Cardiac atrium fibroblast (primary cell): Measurements from ENCODE around the gene IFRD1. TPM values are rescaled to one million over a fixed set of nuclear protein-coding genes. Genes with fewer than 3 reads are reported as not detected.

ENCODE experiments used
- total RNA-seq: library from RNA; depleted of rRNA; stranded (reverse); fragments of >200 nt; gene quantifications from 2 replicates; pipeline ENCODE4 v1.2.3, GENCODE V29; 2015

IFRD1 gene, protein sequence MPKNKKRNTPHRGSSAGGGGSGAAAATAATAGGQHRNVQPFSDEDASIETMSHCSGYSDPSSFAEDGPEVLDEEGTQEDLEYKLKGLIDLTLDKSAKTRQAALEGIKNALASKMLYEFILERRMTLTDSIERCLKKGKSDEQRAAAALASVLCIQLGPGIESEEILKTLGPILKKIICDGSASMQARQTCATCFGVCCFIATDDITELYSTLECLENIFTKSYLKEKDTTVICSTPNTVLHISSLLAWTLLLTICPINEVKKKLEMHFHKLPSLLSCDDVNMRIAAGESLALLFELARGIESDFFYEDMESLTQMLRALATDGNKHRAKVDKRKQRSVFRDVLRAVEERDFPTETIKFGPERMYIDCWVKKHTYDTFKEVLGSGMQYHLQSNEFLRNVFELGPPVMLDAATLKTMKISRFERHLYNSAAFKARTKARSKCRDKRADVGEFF
- 29.1 and 42.3 TPM in 2 replicates for total RNA-seq

DNA sequence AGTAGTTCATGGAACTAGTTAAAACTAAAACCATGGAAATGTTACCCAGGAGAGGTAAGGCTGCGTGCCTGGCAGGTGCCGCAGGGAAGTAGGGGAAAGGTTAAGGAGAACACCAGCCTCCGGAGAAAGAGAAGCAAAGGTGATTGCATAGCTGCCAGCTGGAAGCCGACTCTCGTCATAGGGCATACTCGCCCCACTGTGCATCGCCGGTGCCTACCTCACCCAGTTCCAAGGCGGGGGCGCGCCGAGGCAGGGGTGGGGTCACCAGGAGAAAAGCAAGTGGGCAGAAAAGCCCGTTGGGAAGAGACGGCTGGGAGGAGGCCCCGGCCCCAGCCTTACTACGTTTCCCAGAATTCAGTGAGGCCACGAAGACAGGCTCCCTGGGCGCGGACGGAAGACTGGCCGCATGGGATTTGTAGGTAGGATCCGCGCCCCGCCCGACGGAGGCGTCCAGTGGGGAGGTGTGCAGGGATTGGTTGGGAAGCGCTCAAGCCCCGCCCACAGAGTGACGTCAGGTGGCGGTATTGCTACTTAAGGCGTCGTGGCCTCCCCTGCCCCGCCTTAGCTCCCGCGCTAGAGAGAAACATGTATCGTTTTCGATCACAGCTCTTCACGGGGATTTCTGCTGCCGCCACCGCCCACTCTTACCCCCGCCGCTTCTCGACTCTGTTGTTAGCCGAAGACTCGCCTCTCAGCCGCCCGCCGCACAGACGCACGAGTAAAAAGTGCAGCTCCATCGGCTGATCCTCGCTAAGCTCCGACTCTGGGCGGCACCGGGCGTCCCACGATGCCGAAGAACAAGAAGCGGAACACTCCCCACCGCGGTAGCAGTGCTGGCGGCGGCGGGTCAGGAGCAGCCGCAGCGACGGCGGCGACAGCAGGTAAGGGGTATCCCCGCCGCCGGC lies at the start of gene IFRD1:
Gene IFRD1, plus strand, starts transcription at position 559 of the 905 bp plus-strand sequence. Its CDS starts 229 bp downstream, at position 788.

Other genes starting within 250 kb of the IFRD1 start
- gene DOCK4, start 244.1 kb upstream of the IFRD1 start, total RNA-seq: 5.2 and 12.8 TPM in 2 replicates
- 14.7 and 26.5 TPM in 2 replicates for gene ZNF277, start 243.8 kb upstream of the IFRD1 start, total RNA-seq
- gene LSMEM1, start 30.5 kb downstream of the IFRD1 start, total RNA-seq: 0.16 and 0.36 TPM in 2 replicates